Measurements from ENCODE around the gene CDO1.

DNA sequence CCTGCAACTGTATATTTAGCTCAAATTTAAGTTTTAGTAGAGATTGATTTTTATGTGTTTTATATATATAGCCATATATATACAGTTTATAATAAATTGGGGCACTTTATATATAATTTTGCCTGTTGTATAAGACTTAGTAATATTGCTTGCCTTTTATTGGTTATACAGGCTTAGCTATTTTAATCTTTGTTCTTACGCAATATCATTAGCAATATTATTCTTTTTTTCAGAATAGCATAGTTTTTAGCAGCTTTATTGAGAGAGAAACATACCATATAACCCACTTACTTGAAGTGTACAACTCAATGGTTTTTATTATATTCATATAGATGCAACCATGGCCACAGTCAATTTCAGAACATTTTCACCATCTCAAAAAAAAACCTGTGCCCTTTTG is 28.0 kb downstream of the CDO1 start:
- TF ChIP-seq CTCF (IDR thresholded peaks at IDR 0.05; ENCODE audit: insufficient read depth, low read length, poor library complexity, severe bottlenecking) (no peak), EZH2phosphoT487 (conservative IDR thresholded peaks at IDR 0.05; ENCODE audit: low read length) (no peak)

Measured in SU-DHL-6 (cell line).